GM19455 (cell line): ENCODE results near the gene ZNF789.
"Not testable (repeated sequence)": the region's sequence is repeated elsewhere in the genome, so short reads cannot be mapped to it uniquely, and the experiment has no call there.

ENCODE experiments used
- ATAC-seq: cut with Tn5 transposase; IDR thresholded peaks from one replicate; pipeline ENCODE4 v1.9.1; 2021; ENCODE audit not compliant: unreplicated experiment

Gene ZNF789

GRCh38 chr7:99472561-99473314, at the start of gene ZNF789:
Gene ZNF789, plus strand, starts transcription at chr7:99472890. Its CDS starts 3,567 bp downstream, at chr7:99476457.
- ATAC-seq, result peak; percentile 95

GRCh38 chr7:99424932-99425730, 47.6 kb upstream of the ZNF789 start:
- no peak for ATAC-seq

- ATAC-seq, result no peak
Observed at GRCh38 chr7:99428972-99429566, 43.6 kb upstream of the ZNF789 start.

GRCh38 chr7:99429756-99430155, 42.9 kb upstream of the ZNF789 start:
- no peak for ATAC-seq

GRCh38 chr7:99431756-99432540, 40.7 kb upstream of the ZNF789 start:
- not testable (repeated sequence) for ATAC-seq

GRCh38 chr7:99433158-99433557, 39.5 kb upstream of the ZNF789 start:
- ATAC-seq, result no peak

- ATAC-seq, result peak; percentile 10
Observed at GRCh38 chr7:99437946-99438572, 34.6 kb upstream of the ZNF789 start.

GRCh38 chr7:99438573-99439480, 33.9 kb upstream of the ZNF789 start, which contains the start of the genes CPSF4 and PTCD1:
Gene CPSF4, plus strand, starts transcription at chr7:99438943. Its CDS starts 140 bp downstream, at chr7:99439083.
Gene PTCD1, minus strand, starts transcription at chr7:99438798. Its CDS starts 3,556 bp downstream, at chr7:99435242.
- ATAC-seq, result peak; percentile 95

GRCh38 chr7:99440195-99440594, 32.5 kb upstream of the ZNF789 start:
- ATAC-seq, result no peak

GRCh38 chr7:99446096-99446495, 26.6 kb upstream of the ZNF789 start:
- no peak for ATAC-seq

GRCh38 chr7:99447943-99448342, 24.7 kb upstream of the ZNF789 start:
- ATAC-seq, result no peak

- ATAC-seq, result no peak
Observed at GRCh38 chr7:99448855-99449254, 23.8 kb upstream of the ZNF789 start.

GRCh38 chr7:99449326-99449725, 23.4 kb upstream of the ZNF789 start:
- ATAC-seq, result no peak

GRCh38 chr7:99451936-99452335, 20.8 kb upstream of the ZNF789 start:
- ATAC-seq, result no peak

- ATAC-seq, result no peak
Observed at GRCh38 chr7:99452541-99452940, 20.1 kb upstream of the ZNF789 start.

- ATAC-seq, result no peak
Observed at GRCh38 chr7:99453105-99453504, 19.6 kb upstream of the ZNF789 start.

GRCh38 chr7:99455874-99456273, 16.8 kb upstream of the ZNF789 start:
- no peak for ATAC-seq

GRCh38 chr7:99456288-99456687, 16.4 kb upstream of the ZNF789 start:
- no peak for ATAC-seq

- no peak for ATAC-seq
Observed at GRCh38 chr7:99457050-99457649, 15.5 kb upstream of the ZNF789 start.
